Sigmoid colon (tissue), 3 donors: ENCODE measurements around the gene MRTFA.

Experiments
- POLR2A ChIP-seq, 2 donors: fragments of 450-650 bp; IDR thresholded peaks; one replicate each; pipeline ENCODE4 v1.6.1; 2016; ENCODE audit warnings: antibody characterized with exemption in 2 of 2, mild to moderate bottlenecking in 2 of 2, moderate library complexity in 2 of 2
- TF ChIP-seq, protein P1 (sequence below), 4 experiments: fragments of 450-650 bp in 3 of 4; fragments of 200-600 bp in 1 of 4; IDR thresholded peaks; one replicate each; pipeline ENCODE4 v1.5.1; 2016 to 2019; ENCODE audit warnings: antibody characterized with exemption in 4 of 4, mild to moderate bottlenecking in 3 of 4, moderate library complexity in 2 of 4

DNA sequence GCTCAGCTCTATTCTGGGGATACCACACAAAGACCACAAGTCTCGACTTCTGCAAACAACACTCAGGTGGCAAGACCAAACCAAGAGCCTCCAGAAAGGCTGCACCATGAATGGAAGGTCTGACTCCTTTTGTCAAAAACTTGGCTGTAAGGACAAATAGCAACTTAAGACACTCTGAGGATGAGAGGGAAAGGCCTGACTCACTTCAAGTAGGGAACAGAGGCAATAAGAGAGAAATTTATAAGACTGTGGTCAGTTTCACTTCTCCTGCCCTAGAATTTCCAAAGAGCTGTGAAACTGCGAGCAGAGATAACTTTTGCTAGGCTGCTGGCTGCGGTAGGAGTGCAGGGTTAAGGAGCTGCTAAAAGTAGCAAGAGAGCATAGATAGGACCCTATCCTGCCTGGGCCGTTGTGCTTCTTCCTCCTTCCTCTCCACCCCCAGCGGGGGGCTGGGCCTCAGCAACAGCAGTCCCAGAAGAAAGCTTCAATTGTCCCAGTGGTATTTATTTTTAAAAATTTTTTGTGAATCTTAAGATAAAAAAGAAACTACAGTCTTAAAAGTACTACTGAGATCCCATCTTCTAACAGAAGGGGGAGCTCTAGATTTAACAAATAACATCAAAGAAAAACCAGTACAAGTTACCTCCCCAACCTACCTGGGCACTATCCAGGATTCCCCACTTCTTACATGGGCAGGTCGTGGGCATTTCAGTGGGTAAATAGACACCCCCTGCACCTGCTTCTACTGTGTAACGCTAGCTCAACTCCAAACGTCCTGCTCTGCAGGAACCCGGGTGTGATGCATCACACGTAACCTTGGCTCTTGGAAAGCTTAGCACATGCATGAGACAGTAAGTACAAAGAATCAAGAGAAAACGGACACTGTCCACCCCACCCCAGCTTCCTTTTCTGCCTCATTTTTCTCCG, 199.8 kb downstream of the MRTFA start:
- TF ChIP-seq, protein P1, sequence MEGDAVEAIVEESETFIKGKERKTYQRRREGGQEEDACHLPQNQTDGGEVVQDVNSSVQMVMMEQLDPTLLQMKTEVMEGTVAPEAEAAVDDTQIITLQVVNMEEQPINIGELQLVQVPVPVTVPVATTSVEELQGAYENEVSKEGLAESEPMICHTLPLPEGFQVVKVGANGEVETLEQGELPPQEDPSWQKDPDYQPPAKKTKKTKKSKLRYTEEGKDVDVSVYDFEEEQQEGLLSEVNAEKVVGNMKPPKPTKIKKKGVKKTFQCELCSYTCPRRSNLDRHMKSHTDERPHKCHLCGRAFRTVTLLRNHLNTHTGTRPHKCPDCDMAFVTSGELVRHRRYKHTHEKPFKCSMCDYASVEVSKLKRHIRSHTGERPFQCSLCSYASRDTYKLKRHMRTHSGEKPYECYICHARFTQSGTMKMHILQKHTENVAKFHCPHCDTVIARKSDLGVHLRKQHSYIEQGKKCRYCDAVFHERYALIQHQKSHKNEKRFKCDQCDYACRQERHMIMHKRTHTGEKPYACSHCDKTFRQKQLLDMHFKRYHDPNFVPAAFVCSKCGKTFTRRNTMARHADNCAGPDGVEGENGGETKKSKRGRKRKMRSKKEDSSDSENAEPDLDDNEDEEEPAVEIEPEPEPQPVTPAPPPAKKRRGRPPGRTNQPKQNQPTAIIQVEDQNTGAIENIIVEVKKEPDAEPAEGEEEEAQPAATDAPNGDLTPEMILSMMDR (IDR thresholded peaks at IDR 0.05) = peak; percentile 64 to 77 (median 64)
- no peak for TF ChIP-seq POLR2A (IDR thresholded peaks at IDR 0.05)
